ENCODE measurements around the gene FAM151A.

DNA sequence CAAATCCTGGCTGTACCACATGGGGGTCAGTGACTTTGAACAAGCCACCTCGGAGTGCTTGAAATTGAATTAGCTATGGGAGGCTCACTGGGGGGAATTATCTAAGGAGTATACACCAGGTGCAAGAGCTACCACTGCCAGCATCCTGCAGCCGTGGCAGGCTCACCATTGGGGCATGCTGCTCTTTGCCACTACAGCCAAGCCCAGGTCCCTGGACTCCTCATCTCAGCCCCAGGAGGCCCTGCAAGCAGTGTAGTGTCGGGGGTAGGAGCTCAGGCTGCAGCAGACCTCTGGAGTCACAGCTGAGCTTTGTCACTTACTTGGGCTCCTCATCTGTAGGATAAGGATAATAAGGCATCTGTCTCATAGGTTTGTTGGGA lies 40.0 kb downstream of the FAM151A start:
- TF ChIP-seq, protein P1, sequence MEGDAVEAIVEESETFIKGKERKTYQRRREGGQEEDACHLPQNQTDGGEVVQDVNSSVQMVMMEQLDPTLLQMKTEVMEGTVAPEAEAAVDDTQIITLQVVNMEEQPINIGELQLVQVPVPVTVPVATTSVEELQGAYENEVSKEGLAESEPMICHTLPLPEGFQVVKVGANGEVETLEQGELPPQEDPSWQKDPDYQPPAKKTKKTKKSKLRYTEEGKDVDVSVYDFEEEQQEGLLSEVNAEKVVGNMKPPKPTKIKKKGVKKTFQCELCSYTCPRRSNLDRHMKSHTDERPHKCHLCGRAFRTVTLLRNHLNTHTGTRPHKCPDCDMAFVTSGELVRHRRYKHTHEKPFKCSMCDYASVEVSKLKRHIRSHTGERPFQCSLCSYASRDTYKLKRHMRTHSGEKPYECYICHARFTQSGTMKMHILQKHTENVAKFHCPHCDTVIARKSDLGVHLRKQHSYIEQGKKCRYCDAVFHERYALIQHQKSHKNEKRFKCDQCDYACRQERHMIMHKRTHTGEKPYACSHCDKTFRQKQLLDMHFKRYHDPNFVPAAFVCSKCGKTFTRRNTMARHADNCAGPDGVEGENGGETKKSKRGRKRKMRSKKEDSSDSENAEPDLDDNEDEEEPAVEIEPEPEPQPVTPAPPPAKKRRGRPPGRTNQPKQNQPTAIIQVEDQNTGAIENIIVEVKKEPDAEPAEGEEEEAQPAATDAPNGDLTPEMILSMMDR (IDR thresholded peaks at IDR 0.05; ENCODE audit: insufficient read depth, low read length, poor library complexity, severe bottlenecking) = no peak
- TF ChIP-seq EZH2phosphoT487 (conservative IDR thresholded peaks at IDR 0.05; ENCODE audit: low read length) = no peak
